Liver (tissue), 9 donors: ENCODE data around the gene BCKDHB. TPM values are rescaled to one million over a fixed set of nuclear protein-coding genes. Genes with fewer than 3 reads are reported as not detected.

Experiments
- DNase-seq: peaks from one replicate; pipeline ENCODE4 v3.0.0-alpha.2; 2017; ENCODE audit warnings: low spot score
- H3K27ac ChIP-seq, 2 donors: one replicate each; pipeline ENCODE4 v1.7.0; 2013; ENCODE audit warnings: inconsistent platforms in 2 of 2, low read length in 2 of 2, control low read depth in 1 of 2, low read depth in 1 of 2, mild to moderate bottlenecking in 1 of 2
- H3K27me3 ChIP-seq, 4 donors: one replicate each; pipeline versions ENCODE4 v1.6.1 to v1.7.0; 2013; ENCODE audit warnings: low read length in 3 of 4, inconsistent platforms in 1 of 4, mild to moderate bottlenecking in 1 of 4, moderate library complexity in 1 of 4; ENCODE audit not compliant: control insufficient read depth in 4 of 4, insufficient read depth in 4 of 4
- H3K36me3 ChIP-seq, 4 donors: one replicate each; pipeline versions ENCODE4 v1.6.1 to v1.7.0; 2013; ENCODE audit warnings: low read length in 3 of 4, mild to moderate bottlenecking in 3 of 4, low read depth in 1 of 4, moderate library complexity in 1 of 4; ENCODE audit not compliant: control insufficient read depth in 4 of 4, insufficient read depth in 3 of 4
- H3K4me1 ChIP-seq, 4 donors: one replicate each; pipeline versions ENCODE4 v1.6.1 to v1.7.0; 2013; ENCODE audit warnings: low read length in 3 of 4, mild to moderate bottlenecking in 3 of 4, moderate library complexity in 1 of 4; ENCODE audit not compliant: control insufficient read depth in 4 of 4, insufficient read depth in 4 of 4
- H3K4me3 ChIP-seq, 3 donors: one replicate each; pipeline versions ENCODE4 v1.6.1 to v1.7.0; 2013; ENCODE audit warnings: low read length in 3 of 3, control low read depth in 1 of 3, low read depth in 1 of 3, mild to moderate bottlenecking in 1 of 3
- H3K9ac ChIP-seq, 2 donors: one replicate each; pipeline ENCODE4 v1.7.0; 2013; ENCODE audit warnings: low read length in 2 of 2, mild to moderate bottlenecking in 2 of 2, moderate library complexity in 2 of 2, control low read depth in 1 of 2, low read depth in 1 of 2
- H3K9me3 ChIP-seq, 4 donors: one replicate each; pipeline versions ENCODE4 v1.6.1 to v1.7.0; 2013; ENCODE audit warnings: low read length in 3 of 4; ENCODE audit not compliant: control insufficient read depth in 4 of 4
- ATF3 ChIP-seq: IDR thresholded peaks from 2 replicates; pipeline ENCODE4 v1.6.1; 2016; ENCODE audit warnings: antibody characterized with exemption
- CTCF ChIP-seq: fragments of 150-350 bp; IDR thresholded peaks from 2 replicates; pipeline ENCODE4 v1.5.1; 2017; ENCODE audit warnings: improper control_type of control experiment, low read depth, low read length; ENCODE audit not compliant: missing input control
- EGR1 ChIP-seq, 2 donors: IDR thresholded peaks; 2 replicates each; pipeline ENCODE4 v1.6.1; 2016 to 2018; ENCODE audit warnings: antibody characterized with exemption in 2 of 2, low read depth in 2 of 2
- FOXA1 ChIP-seq: IDR thresholded peaks from 2 replicates; pipeline ENCODE4 v1.6.1; 2016; ENCODE audit warnings: antibody characterized with exemption
- FOXA2 ChIP-seq: IDR thresholded peaks from 2 replicates; pipeline ENCODE4 v1.6.1; 2016; ENCODE audit warnings: antibody characterized with exemption
- HNF4G ChIP-seq: IDR thresholded peaks from 2 replicates; pipeline ENCODE4 v1.6.1; 2016; ENCODE audit warnings: antibody characterized with exemption
- MAX ChIP-seq: IDR thresholded peaks from 2 replicates; pipeline ENCODE4 v1.6.1; 2016; ENCODE audit warnings: antibody characterized with exemption
- NR2F2 ChIP-seq: IDR thresholded peaks from 2 replicates; pipeline ENCODE4 v1.6.1; 2016; ENCODE audit warnings: antibody characterized with exemption
- RXRA ChIP-seq, 2 donors: IDR thresholded peaks; 2 replicates each; pipeline ENCODE4 v1.6.1; 2017 to 2018; ENCODE audit warnings: antibody characterized with exemption in 2 of 2, mild to moderate bottlenecking in 1 of 2
- SP1 ChIP-seq: IDR thresholded peaks from 2 replicates; pipeline ENCODE4 v1.6.1; 2018; ENCODE audit warnings: antibody characterized with exemption, mild to moderate bottlenecking
- YY1 ChIP-seq: IDR thresholded peaks from 2 replicates; pipeline ENCODE4 v1.6.1; 2016; ENCODE audit warnings: antibody characterized with exemption, mild to moderate bottlenecking
- ZBTB33 ChIP-seq: IDR thresholded peaks from 2 replicates; pipeline ENCODE4 v1.6.1; 2016; ENCODE audit warnings: antibody characterized with exemption
- WGBS: extraction: QIAGEN DNeasy Blood & Tissue Kit; methylation state at CpG from one replicate; pipeline ENCODE4 v1.1.7; 2013; 5-methylcytosine and 5-hydroxymethylcytosine counted together
- polyA plus RNA-seq, 2 donors: library from polyadenylated mRNA; stranded (reverse) in 1 of 2; unstranded in 1 of 2; fragments of 200-250 nt in 1 of 2; fragments of >200 nt in 1 of 2; fragmentation: Nextera tagmentation in 1 of 2; extraction: Ambion mirVana in 1 of 2; gene quantifications; one replicate each; pipeline versions ENCODE4 v1.2.1 to v1.2.3, GENCODE V29; 2013 to 2015
- total RNA-seq, 2 donors: library from RNA; depleted of rRNA; stranded (reverse); fragments of >200 nt; gene quantifications; one replicate each; pipeline ENCODE4 v1.2.3, GENCODE V29; 2014
- donor health status: healthy.
- donor health status: healthy.
- donor health status: healthy.
- donor health status: healthy.
- donor health status: healthy.

BCKDHB gene
- total and polyA plus RNA-seq, 4 donors = 13.0 to 74.8 (median 31.6) TPM

- H3K9me3 ChIP-seq = no peaks in the 10 kb centered on the region
- no peak for TF ChIP-seq MAX
- TF ChIP-seq FOXA2 = no peak
- TF ChIP-seq FOXA1 = no peak
- TF ChIP-seq YY1 = no peak
- no peak for TF ChIP-seq RXRA (IDR thresholded peaks at IDR 0.05)
- TF ChIP-seq ZBTB33 = no peak
- TF ChIP-seq SP1 = no peak
- TF ChIP-seq HNF4G = no peak
- H3K4me3 ChIP-seq = no peak overlapping the region
- no peak overlapping the region for H3K27ac ChIP-seq
- no peaks in the 10 kb centered on the region for H3K27me3 ChIP-seq
- no peaks in the 10 kb centered on the region for H3K36me3 ChIP-seq
- H3K4me1 ChIP-seq = no peaks in the 10 kb centered on the region
- 72% methylated on average over 3 of the region's 3 CpGs for WGBS
- H3K9ac ChIP-seq = no peak overlapping the region
- no peak for DNase-seq
These were observed 219.3 kb downstream of the BCKDHB start for GRCh38 chr6:80325742-80326141.

- no peaks in the 10 kb centered on the region for H3K4me1 ChIP-seq
- H3K36me3 ChIP-seq = no peaks in the 10 kb centered on the region
- no peak for DNase-seq
- TF ChIP-seq NR2F2 (no peak), ATF3 (no peak)
- H3K4me3 ChIP-seq = no peak overlapping the region
- no peak overlapping the region for H3K27ac ChIP-seq
- H3K9ac ChIP-seq = no peak overlapping the region
- WGBS = 63% methylated on average over 1 of the region's 1 CpG
- H3K9me3 ChIP-seq = no peaks in the 10 kb centered on the region
- no peaks in the 10 kb centered on the region for H3K27me3 ChIP-seq
These were observed 222.2 kb downstream of the BCKDHB start for GRCh38 chr6:80328652-80329051.

- no peak overlapping the region for H3K27ac ChIP-seq
- H3K4me1 ChIP-seq = peaks cover 0 to 4% (median 1%) of the 10 kb centered on the region in 4 donors
- no peaks in the 10 kb centered on the region for H3K36me3 ChIP-seq
- no peaks in the 10 kb centered on the region for H3K9me3 ChIP-seq
- no peak for DNase-seq
- no peak overlapping the region for H3K9ac ChIP-seq
- no peaks in the 10 kb centered on the region for H3K27me3 ChIP-seq
- no peak overlapping the region for H3K4me3 ChIP-seq
- TF ChIP-seq ATF3 = no peak
- TF ChIP-seq EGR1 (IDR thresholded peaks at IDR 0.05; ENCODE audit: low read depth in 2 of 2) = no peak
- no peak for TF ChIP-seq NR2F2
- TF ChIP-seq SP1 = no peak
- no peak for TF ChIP-seq CTCF
- TF ChIP-seq ZBTB33 = no peak
- TF ChIP-seq HNF4G = no peak
- TF ChIP-seq RXRA (IDR thresholded peaks at IDR 0.05) = no peak
These were observed 223.0 kb downstream of the BCKDHB start for GRCh38 chr6:80329496-80329895.
